GM19395 (cell line): ENCODE results near the gene JMJD1C.
"Not testable (repeated sequence)": the region's sequence is repeated elsewhere in the genome, so short reads cannot be mapped to it uniquely, and the experiment has no call there.

Source experiments
- ATAC-seq: cut with Tn5 transposase; IDR thresholded peaks from one replicate; pipeline ENCODE4 v1.9.1; 2021; ENCODE audit warnings: mild to moderate bottlenecking, moderate library complexity; ENCODE audit not compliant: unreplicated experiment

JMJD1C gene

GRCh38 chr10:63313066-63313717, 152.6 kb downstream of the JMJD1C start:
- no peak for ATAC-seq

GRCh38 chr10:63308628-63309027, 157.1 kb downstream of the JMJD1C start:
- no peak for ATAC-seq

GRCh38 chr10:63304146-63304545, 161.6 kb downstream of the JMJD1C start:
- no peak for ATAC-seq

- no peak for ATAC-seq
These were observed 165.0 kb downstream of the JMJD1C start for GRCh38 chr10:63300801-63301200.

- no peak for ATAC-seq
These were observed 167.8 kb downstream of the JMJD1C start for GRCh38 chr10:63297941-63298340.

GRCh38 chr10:63294781-63295180, 171.0 kb downstream of the JMJD1C start:
- ATAC-seq: no peak

GRCh38 chr10:63292847-63293246, 172.9 kb downstream of the JMJD1C start:
- not testable (repeated sequence) for ATAC-seq

GRCh38 chr10:63288170-63288569, 177.6 kb downstream of the JMJD1C start:
- ATAC-seq: no peak

- peak; percentile 92 for ATAC-seq
These were observed 179.0 kb downstream of the JMJD1C start for GRCh38 chr10:63286754-63287264.

- ATAC-seq: peak; percentile 59
These were observed 179.4 kb downstream of the JMJD1C start for GRCh38 chr10:63286340-63286739.

GRCh38 chr10:63283901-63284300, 181.9 kb downstream of the JMJD1C start:
- ATAC-seq: not testable (repeated sequence)

- ATAC-seq: no peak
These were observed 182.7 kb downstream of the JMJD1C start for GRCh38 chr10:63283093-63283492.

GRCh38 chr10:63281967-63282366, 183.8 kb downstream of the JMJD1C start:
- no peak for ATAC-seq

GRCh38 chr10:63280386-63280785, 185.4 kb downstream of the JMJD1C start:
- ATAC-seq: no peak

- ATAC-seq: no peak
These were observed 190.7 kb downstream of the JMJD1C start for GRCh38 chr10:63275094-63275493.

GRCh38 chr10:63273577-63273976, 192.2 kb downstream of the JMJD1C start:
- no peak for ATAC-seq

GRCh38 chr10:63268798-63269503, 196.8 kb downstream of the JMJD1C start:
- ATAC-seq: peak; percentile 97

- ATAC-seq: no peak
These were observed 197.5 kb downstream of the JMJD1C start for GRCh38 chr10:63268149-63268797.

- no peak for ATAC-seq
These were observed 198.2 kb downstream of the JMJD1C start for GRCh38 chr10:63267414-63268148.

GRCh38 chr10:63266391-63267316, 199.1 kb downstream of the JMJD1C start:
- ATAC-seq: no peak
